Measurements from ENCODE around the gene PCK1.

DNA sequence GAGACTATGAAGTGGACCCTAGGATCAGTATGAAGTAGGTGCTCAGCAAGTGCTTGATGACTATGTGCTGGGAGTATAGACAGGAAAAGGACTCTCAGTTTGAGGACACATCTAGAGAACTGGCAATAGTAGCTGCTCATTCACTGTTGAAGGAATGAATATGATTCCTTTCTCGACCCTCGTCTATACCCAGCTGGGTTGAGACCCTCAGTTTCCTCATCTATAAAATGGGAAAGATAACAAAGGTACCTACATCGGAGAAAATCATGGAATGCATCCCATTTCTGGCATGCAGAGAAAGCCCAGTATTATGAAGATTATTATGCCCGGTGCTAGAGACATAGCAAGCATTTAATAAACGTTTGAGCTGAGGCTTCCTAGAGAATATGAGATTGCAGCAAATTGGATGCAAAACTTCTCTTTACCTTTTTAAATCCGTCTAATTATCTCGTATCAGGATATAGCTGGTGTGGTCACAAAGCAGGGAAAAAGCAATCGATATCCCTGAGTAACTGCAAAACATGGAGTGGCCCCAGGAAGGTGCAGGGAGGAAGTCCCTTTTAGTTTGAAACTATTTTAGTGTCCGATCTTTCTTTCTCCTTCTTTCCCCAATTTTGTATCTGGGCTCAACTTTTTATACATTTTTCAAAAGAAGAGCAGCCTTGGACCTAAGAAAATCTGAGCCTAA lies 2.8 kb upstream of the PCK1 start:
- TF ChIP-seq CTCF (IDR thresholded peaks at IDR 0.05) = no peak
- TF ChIP-seq POLR2A (IDR thresholded peaks at IDR 0.05) = no peak
- no peak for TF ChIP-seq EP300 (IDR thresholded peaks at IDR 0.05)

Data from ovary (tissue), 3 donors.